H4 (cell line): ENCODE measurements around the gene PPM1J. TPM values are rescaled to one million over a fixed set of nuclear protein-coding genes. Genes with fewer than 3 reads are reported as not detected.
"Not testable (repeated sequence)": the region's sequence is repeated elsewhere in the genome, so short reads cannot be mapped to it uniquely, and the experiment has no call there.

ENCODE experiments used
- DNase-seq: peaks from one replicate; pipeline ENCODE4 v3.0.0-alpha.2; 2015; ENCODE audit warnings: low spot score
- total RNA-seq: library from RNA; depleted of rRNA; stranded (reverse); fragments of >200 nt; shearing (Covaris generic); gene quantifications from 2 replicates; pipeline ENCODE4 v1.2.3, GENCODE V29; 2014; rRNA removed

PPM1J gene
- total RNA-seq: 0.10 and 0.45 TPM in 2 replicates

- peak; percentile 74 for DNase-seq
These were observed at the start of gene PPM1J for GRCh38 chr1:112715264-112716053. TSS of gene PPM1J (minus strand) at chr1:112715332. CDS start at chr1:112715301, 31 bp downstream.

- DNase-seq: no peak
These were observed 47.7 kb upstream of the PPM1J start for GRCh38 chr1:112762541-112763500.

- no peak for DNase-seq
These were observed 46.8 kb upstream of the PPM1J start for GRCh38 chr1:112761714-112762480.

GRCh38 chr1:112759228-112759627 is 44.1 kb upstream of the PPM1J start:
- no peak for DNase-seq

GRCh38 chr1:112754116-112754628 is 39.0 kb upstream of the PPM1J start:
- no peak for DNase-seq

- DNase-seq: no peak
These were observed 33.3 kb upstream of the PPM1J start for GRCh38 chr1:112748396-112748795.

- DNase-seq: no peak
These were observed 29.0 kb upstream of the PPM1J start for GRCh38 chr1:112744009-112744578.

- DNase-seq: no peak
These were observed 28.3 kb upstream of the PPM1J start for GRCh38 chr1:112743174-112744008.

- no peak for DNase-seq
These were observed 22.4 kb upstream of the PPM1J start for GRCh38 chr1:112737573-112737972.

GRCh38 chr1:112735752-112736151 is 20.6 kb upstream of the PPM1J start:
- peak; percentile 16 for DNase-seq

GRCh38 chr1:112731451-112731850 is 16.3 kb upstream of the PPM1J start:
- DNase-seq: no peak

- no peak for DNase-seq
These were observed 14.8 kb upstream of the PPM1J start for GRCh38 chr1:112729909-112730308.

GRCh38 chr1:112729011-112729410 is 13.9 kb upstream of the PPM1J start:
- not testable (repeated sequence) for DNase-seq

- not testable (repeated sequence) for DNase-seq
These were observed 13.3 kb upstream of the PPM1J start for GRCh38 chr1:112728306-112728971.

- DNase-seq: no peak
These were observed 12.6 kb upstream of the PPM1J start for GRCh38 chr1:112727716-112728115.

- not testable (repeated sequence) for DNase-seq
These were observed 9.1 kb upstream of the PPM1J start for GRCh38 chr1:112724240-112724639.

GRCh38 chr1:112723511-112723839 is 8.3 kb upstream of the PPM1J start:
- no peak for DNase-seq

GRCh38 chr1:112722601-112723510 is 7.7 kb upstream of the PPM1J start:
- no peak for DNase-seq
